CD14-positive monocyte (primary cell): ENCODE data around the gene DAW1. TPM values are rescaled to one million over a fixed set of nuclear protein-coding genes. Genes with fewer than 3 reads are reported as not detected.

Source experiments
- DNase-seq, 3 donors: peaks; one replicate each; pipeline ENCODE4 v3.0.0-alpha.2; 2011 to 2022
- H2AFZ ChIP-seq: 2 replicates; pipeline ENCODE4 v1.6.0; 2012; ENCODE audit warnings: mild to moderate bottlenecking, low read depth, low read length, inconsistent platforms; ENCODE audit not compliant: insufficient read depth, poor library complexity, severe bottlenecking
- H3K27ac ChIP-seq, 2 donors: 1 replicate in 1 of 2; 2 replicates in 1 of 2; pipeline ENCODE4 v1.5.1; 2012 to 2013; ENCODE audit warnings: low read length in 2 of 2, control low read depth in 1 of 2, inconsistent platforms in 1 of 2, low read depth in 1 of 2, mild to moderate bottlenecking in 1 of 2
- H3K27me3 ChIP-seq, 2 donors: one replicate each; pipeline versions ENCODE4 v1.6.0 to v1.6.1; 2011 to 2013; ENCODE audit warnings: low read length in 2 of 2; ENCODE audit not compliant: control insufficient read depth in 2 of 2, insufficient read depth in 2 of 2
- H3K36me3 ChIP-seq, 2 donors: replicated peaks in 1 of 2; 1 replicate in 1 of 2; 2 replicates in 1 of 2; pipeline versions ENCODE4 v1.5.1 to v1.6.1; 2012 to 2013; ENCODE audit warnings: low read length in 2 of 2, control low read depth in 1 of 2, inconsistent platforms in 1 of 2, mild to moderate bottlenecking in 1 of 2; ENCODE audit not compliant: insufficient read depth in 2 of 2, control insufficient read depth in 1 of 2
- H3K4me1 ChIP-seq, 2 donors: 1 replicate in 1 of 2; 2 replicates in 1 of 2; pipeline versions ENCODE4 v1.5.1 to v1.6.1; 2012 to 2013; ENCODE audit warnings: low read length in 2 of 2, control low read depth in 1 of 2, inconsistent platforms in 1 of 2, mild to moderate bottlenecking in 1 of 2, moderate library complexity in 1 of 2; ENCODE audit not compliant: insufficient read depth in 2 of 2, control insufficient read depth in 1 of 2
- H3K4me2 ChIP-seq: replicated peaks from 2 replicates; pipeline ENCODE3; 2012; ENCODE audit warnings: low read length, moderate library complexity, mild to moderate bottlenecking; ENCODE audit not compliant: poor library complexity, severe bottlenecking; ENCODE audit errors: extremely low read depth
- H3K4me3 ChIP-seq, 3 experiments: fragments of 200-600 bp in 1 of 3; sonication (generic) in 1 of 3; replicated peaks in 1 of 3; 1 replicate in 2 of 3; 2 replicates in 1 of 3; pipeline ENCODE4 v1.5.1; 2011 to 2013; ENCODE audit warnings: low read length in 3 of 3, mild to moderate bottlenecking in 3 of 3, control low read depth in 2 of 3, low read depth in 2 of 3, inconsistent platforms in 1 of 3, moderate library complexity in 1 of 3
- H3K79me2 ChIP-seq: 2 replicates; pipeline ENCODE4 v1.6.0; 2012; ENCODE audit warnings: mild to moderate bottlenecking, control low read depth, inconsistent platforms, low read length, moderate library complexity; ENCODE audit not compliant: insufficient read depth
- H3K9ac ChIP-seq: 2 replicates; pipeline ENCODE4 v1.6.0; 2017; ENCODE audit warnings: low read length, mild to moderate bottlenecking; ENCODE audit not compliant: insufficient read depth, poor library complexity, severe bottlenecking
- H3K9me3 ChIP-seq, 2 donors: replicated peaks in 1 of 2; 1 replicate in 1 of 2; 2 replicates in 1 of 2; pipeline versions ENCODE4 v1.5.1 to v1.6.1; 2012 to 2013; ENCODE audit warnings: low read length in 2 of 2, control low read depth in 1 of 2; ENCODE audit not compliant: control insufficient read depth in 1 of 2, insufficient read depth in 1 of 2
- H4K20me1 ChIP-seq: 2 replicates; pipeline ENCODE4 v1.6.0; 2012; ENCODE audit warnings: mild to moderate bottlenecking, low read length, control low read depth, moderate library complexity; ENCODE audit not compliant: insufficient read depth
- H3K27ac Mint-ChIP-seq, 7 donors: one replicate each; pipeline ENCODE4 v1.8.0; 2020; ENCODE audit warnings: mild to moderate bottlenecking in 7 of 7, mixed read lengths in 7 of 7, moderate library complexity in 6 of 7, inconsistent platforms in 2 of 7
- H3K27me3 Mint-ChIP-seq, 3 donors: one replicate each; pipeline ENCODE4 v1.8.0; 2021 to 2022; ENCODE audit warnings: low read depth in 3 of 3, mild to moderate bottlenecking in 3 of 3, mixed read lengths in 3 of 3, moderate library complexity in 3 of 3, inconsistent platforms in 1 of 3
- H3K36me3 Mint-ChIP-seq, 2 donors: one replicate each; pipeline ENCODE4 v1.8.0; 2020; ENCODE audit warnings: mixed read lengths in 2 of 2, inconsistent platforms in 1 of 2, mild to moderate bottlenecking in 1 of 2
- H3K4me1 Mint-ChIP-seq: one replicate; pipeline ENCODE4 v1.8.0; 2020; ENCODE audit warnings: mild to moderate bottlenecking, mixed read lengths
- H3K4me3 Mint-ChIP-seq, 2 donors: one replicate each; pipeline ENCODE4 v1.8.0; 2020; ENCODE audit warnings: mild to moderate bottlenecking in 2 of 2, mixed read lengths in 2 of 2, moderate library complexity in 1 of 2
- H3K9me3 Mint-ChIP-seq, 7 donors: one replicate each; pipeline ENCODE4 v1.8.0; 2020 to 2022; ENCODE audit warnings: mixed read lengths in 7 of 7, mild to moderate bottlenecking in 6 of 7, moderate library complexity in 6 of 7, inconsistent platforms in 2 of 7
- CTCF ChIP-seq: fragments of 200-600 bp; IDR thresholded peaks from one replicate; pipeline ENCODE4 v1.8.0; 2022; ENCODE audit warnings: antibody characterized with exemption, mild to moderate bottlenecking
- WGBS: methylation state at CpG from one replicate; pipeline ENCODE4 v1.1.5; 2013; ENCODE audit warnings: missing lambda C conversion rate; ENCODE audit not compliant: insufficient coverage; 5-methylcytosine and 5-hydroxymethylcytosine counted together
- intact Hi-C, 2 donors: fragments of 100-400 bp; cut with micrococcal nuclease; formaldehyde crosslinking; loops; one replicate each; pipeline versions ENCODE4 v1.15.0 to v1.15.1; 2023
- polyA plus RNA-seq, 3 donors: library from polyadenylated mRNA; depleted of rRNA in 1 of 3; unstranded in 2 of 3; stranded (reverse) in 1 of 3; fragments of 300-500 nt in 2 of 3; fragments of >200 nt in 1 of 3; fragmentation: Illumina TruSeq in 2 of 3; gene quantifications; 1 replicate in 2 of 3; 2 replicates in 1 of 3; pipeline ENCODE4 v1.2.3, GENCODE V29; 2012 to 2021

DAW1 gene
- polyA plus RNA-seq, 3 donors: not detected

DNA sequence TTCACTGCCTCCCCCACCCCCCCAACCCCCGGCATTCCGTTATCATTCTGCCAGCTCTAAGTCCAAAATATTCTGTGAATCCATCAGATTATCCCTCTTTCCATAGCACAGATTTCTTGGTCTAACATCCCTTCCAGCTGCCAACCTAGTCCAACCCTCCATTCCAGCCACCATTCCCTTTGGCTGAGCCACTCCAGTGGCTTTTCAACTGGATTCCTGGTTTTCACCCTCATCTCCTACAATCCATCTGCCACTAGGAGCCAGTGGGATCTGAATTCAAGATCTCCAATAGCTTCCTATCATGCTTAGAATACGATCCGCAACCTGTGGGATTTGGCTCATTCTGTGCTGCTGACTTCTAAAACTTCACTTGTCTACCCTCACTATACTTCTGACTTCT is 1.2 kb downstream of the DAW1 start:
- peak overlapping the region in 1 of 2 donors; percentile 7 for H3K4me3 Mint-ChIP-seq
- Histone ChIP-seq H4K20me1 (no peaks in the 10 kb centered on the region), H3K27me3 (peaks cover 18 to 28% of the 10 kb centered on the region in 2 donors), H3K27ac (no peak overlapping the region), H3K36me3 (no peaks in the 10 kb centered on the region), H3K4me1 (peaks cover 7 to 8% of the 10 kb centered on the region in 2 donors), H3K9ac (no peak overlapping the region), H2AFZ (no peak overlapping the region), H3K9me3 (no peaks in the 10 kb centered on the region), H3K4me2 (no peak overlapping the region), H3K79me2 (no peaks in the 10 kb centered on the region), H3K4me3 (no peak overlapping the region)
- H3K4me1 Mint-ChIP-seq: peaks cover 3% of the 10 kb centered on the region
- H3K27me3 Mint-ChIP-seq: peaks cover 15 to 34% (median 25%) of the 10 kb centered on the region in 3 donors
- H3K9me3 Mint-ChIP-seq: peaks cover 0 to 4% (median 0%) of the 10 kb centered on the region in 7 donors
- WGBS: 100% methylated on average over 3 of the region's 4 CpGs
- no peak for DNase-seq
- no peak for TF ChIP-seq CTCF
- intact Hi-C loops: no loop called here
- H3K27ac Mint-ChIP-seq: no peak overlapping the region
- no peaks in the 10 kb centered on the region for H3K36me3 Mint-ChIP-seq

- Histone ChIP-seq H3K9ac (no peak overlapping the region), H3K36me3 (no peaks in the 10 kb centered on the region), H3K79me2 (no peaks in the 10 kb centered on the region), H3K27ac (no peak overlapping the region), H4K20me1 (no peaks in the 10 kb centered on the region), H2AFZ (no peak overlapping the region), H3K9me3 (no peaks in the 10 kb centered on the region), H3K4me1 (peaks cover 4% of the 10 kb centered on the region in 2 donors), H3K27me3 (peaks cover 13 to 21% of the 10 kb centered on the region in 2 donors), H3K4me3 (no peak overlapping the region), H3K4me2 (no peak overlapping the region)
- H3K9me3 Mint-ChIP-seq: peaks cover 0 to 3% (median 0%) of the 10 kb centered on the region in 7 donors
- TF ChIP-seq CTCF: no peak
- no peaks in the 10 kb centered on the region for H3K36me3 Mint-ChIP-seq
- no peak overlapping the region for H3K27ac Mint-ChIP-seq
- H3K27me3 Mint-ChIP-seq: peaks cover 17 to 28% (median 17%) of the 10 kb centered on the region in 3 donors
- H3K4me3 Mint-ChIP-seq: no peak overlapping the region
- DNase-seq: no peak
- WGBS: 95% methylated on average over 3 of the region's 6 CpGs
- peaks cover 2% of the 10 kb centered on the region for H3K4me1 Mint-ChIP-seq
- intact Hi-C loops: no loop called here
Measured at GRCh38 chr2:227876300-227876801, 4.9 kb downstream of the DAW1 start.
